Measurements from ENCODE around the gene SCN10A.

Gene SCN10A

GRCh38 chr3:38823186-38823585 is 7.2 kb upstream of the SCN10A start:
- no peak for TF ChIP-seq ZNF274 (IDR thresholded peaks at IDR 0.05; ENCODE audit: low read depth, low read length)
- H3K4me3 ChIP-seq (ENCODE audit: low read length), result no peak overlapping the region

DNA sequence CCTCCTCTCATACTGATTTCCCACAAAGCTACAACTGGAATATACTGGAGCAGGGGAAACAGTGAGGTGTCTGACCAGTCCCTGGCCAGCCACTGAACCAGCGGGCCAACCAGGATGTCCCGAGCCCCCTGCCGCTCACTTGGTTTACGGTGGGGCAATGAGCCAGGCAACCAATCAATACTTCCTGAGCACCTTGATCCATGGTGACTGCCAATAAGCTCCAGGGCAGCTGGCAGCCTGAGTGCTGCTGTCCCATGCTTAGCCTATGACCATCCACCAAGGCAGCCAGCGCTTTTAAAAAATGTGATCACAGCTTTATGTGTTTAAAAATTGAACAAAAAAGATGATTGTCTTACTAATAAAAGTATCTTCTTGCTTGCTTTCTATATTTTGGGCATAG is 4.2 kb downstream of the SCN10A start:
- no peak for TF ChIP-seq ZNF274 (IDR thresholded peaks at IDR 0.05; ENCODE audit: low read depth, low read length)
- H3K4me3 ChIP-seq (ENCODE audit: low read length), result no peak overlapping the region

DNA sequence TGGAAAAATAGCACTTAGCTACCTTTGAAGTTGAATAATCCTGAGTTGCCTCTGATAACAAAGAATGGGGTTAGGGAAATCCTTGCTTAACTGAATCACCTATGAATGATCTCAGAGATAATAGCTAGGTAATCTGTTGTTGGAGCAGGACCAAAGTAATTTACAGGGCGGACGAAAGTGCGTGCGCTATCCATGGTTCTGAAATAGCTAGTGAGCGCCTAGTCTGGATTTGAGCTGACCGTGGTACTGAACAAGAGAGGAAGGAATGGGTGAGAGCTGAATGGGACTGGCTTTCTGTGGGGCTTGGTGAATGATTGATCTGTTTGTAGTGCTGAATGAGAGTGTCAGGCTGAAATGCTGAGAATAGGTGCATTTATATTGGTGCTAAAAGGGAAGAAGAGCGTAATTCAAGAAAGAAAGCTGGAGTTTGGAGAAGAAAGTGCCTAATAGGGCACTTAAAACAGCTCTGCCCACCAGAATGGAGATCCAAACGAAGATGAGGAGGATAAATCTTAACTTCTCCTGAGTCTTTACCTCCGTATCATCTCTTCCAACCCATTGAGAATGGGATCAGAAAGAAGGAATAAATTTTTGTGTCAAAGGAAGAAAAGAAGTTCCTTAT is 10.1 kb downstream of the SCN10A start:
- no peak overlapping the region for H3K4me3 ChIP-seq (ENCODE audit: low read length)
- TF ChIP-seq ZNF274 (IDR thresholded peaks at IDR 0.05; ENCODE audit: low read depth, low read length), result no peak

GRCh38 chr3:38805004-38805403 is 11.0 kb downstream of the SCN10A start:
- no peak for TF ChIP-seq ZNF274 (IDR thresholded peaks at IDR 0.05; ENCODE audit: low read depth, low read length)
- no peak overlapping the region for H3K4me3 ChIP-seq (ENCODE audit: low read length)

GRCh38 chr3:38800511-38800910 is 15.5 kb downstream of the SCN10A start:
- TF ChIP-seq ZNF274 (IDR thresholded peaks at IDR 0.05; ENCODE audit: low read depth, low read length), result no peak
- H3K4me3 ChIP-seq (ENCODE audit: low read length), result no peak overlapping the region

- H3K4me3 ChIP-seq (ENCODE audit: low read length), result no peak overlapping the region
- TF ChIP-seq ZNF274 (IDR thresholded peaks at IDR 0.05; ENCODE audit: low read depth, low read length), result no peak
Observed at GRCh38 chr3:38793721-38794120, 22.3 kb downstream of the SCN10A start.

- no peak for TF ChIP-seq ZNF274 (IDR thresholded peaks at IDR 0.05; ENCODE audit: low read depth, low read length)
- H3K4me3 ChIP-seq (ENCODE audit: low read length), result no peak overlapping the region
Observed at GRCh38 chr3:38792983-38793382, 23.0 kb downstream of the SCN10A start.

- no peak overlapping the region for H3K4me3 ChIP-seq (ENCODE audit: low read length)
- no peak for TF ChIP-seq ZNF274 (IDR thresholded peaks at IDR 0.05; ENCODE audit: low read depth, low read length)
Observed at GRCh38 chr3:38782148-38782547, 33.9 kb downstream of the SCN10A start.

DNA sequence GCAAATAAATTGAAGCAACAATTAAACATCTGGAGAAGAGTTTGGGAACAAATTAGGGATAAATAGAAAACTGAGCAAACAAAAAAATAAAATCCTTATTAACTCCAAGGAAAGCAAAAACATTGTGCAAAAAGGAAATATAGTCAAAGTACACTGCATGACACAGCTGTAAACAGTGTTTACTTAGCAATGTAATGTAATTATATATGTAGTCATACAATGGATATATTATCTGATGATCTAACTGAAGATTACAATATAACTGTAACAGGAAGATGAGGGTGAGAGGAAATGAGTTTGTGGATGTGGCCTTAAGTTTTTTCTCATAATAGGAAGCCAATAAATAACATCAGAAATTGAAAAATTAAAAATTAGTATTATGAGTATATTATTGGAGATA is 42.5 kb downstream of the SCN10A start:
- TF ChIP-seq ZNF274 (IDR thresholded peaks at IDR 0.05; ENCODE audit: low read depth, low read length), result no peak
- H3K4me3 ChIP-seq (ENCODE audit: low read length), result no peak overlapping the region

DNA sequence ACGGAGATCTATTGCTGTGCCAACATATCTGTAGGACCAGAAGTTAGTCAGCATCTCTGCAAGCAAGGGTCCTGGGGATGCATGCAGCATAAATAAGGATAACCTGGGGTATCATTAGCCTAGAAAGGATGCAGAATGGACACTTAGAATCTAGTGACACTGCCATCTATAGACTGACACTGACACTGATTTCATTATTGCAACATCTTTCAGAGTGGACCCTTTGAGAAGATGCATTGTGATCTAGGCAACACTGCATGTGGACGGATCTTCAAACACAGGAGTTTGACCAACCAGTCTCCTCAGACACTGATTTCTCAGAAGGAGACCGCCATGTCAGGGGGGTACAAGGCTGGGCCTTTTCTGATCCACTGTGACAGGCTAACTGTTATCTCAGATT is 52.4 kb downstream of the SCN10A start:
- TF ChIP-seq ZNF274 (IDR thresholded peaks at IDR 0.05; ENCODE audit: low read depth, low read length), result no peak
- no peak overlapping the region for H3K4me3 ChIP-seq (ENCODE audit: low read length)

- no peak for TF ChIP-seq ZNF274 (IDR thresholded peaks at IDR 0.05; ENCODE audit: low read depth, low read length)
- no peak overlapping the region for H3K4me3 ChIP-seq (ENCODE audit: low read length)
Observed at GRCh38 chr3:38758557-38758956, 57.5 kb downstream of the SCN10A start.

- TF ChIP-seq ZNF274 (IDR thresholded peaks at IDR 0.05; ENCODE audit: low read depth, low read length), result no peak
Observed at GRCh38 chr3:38757721-38758120, 58.3 kb downstream of the SCN10A start.

DNA sequence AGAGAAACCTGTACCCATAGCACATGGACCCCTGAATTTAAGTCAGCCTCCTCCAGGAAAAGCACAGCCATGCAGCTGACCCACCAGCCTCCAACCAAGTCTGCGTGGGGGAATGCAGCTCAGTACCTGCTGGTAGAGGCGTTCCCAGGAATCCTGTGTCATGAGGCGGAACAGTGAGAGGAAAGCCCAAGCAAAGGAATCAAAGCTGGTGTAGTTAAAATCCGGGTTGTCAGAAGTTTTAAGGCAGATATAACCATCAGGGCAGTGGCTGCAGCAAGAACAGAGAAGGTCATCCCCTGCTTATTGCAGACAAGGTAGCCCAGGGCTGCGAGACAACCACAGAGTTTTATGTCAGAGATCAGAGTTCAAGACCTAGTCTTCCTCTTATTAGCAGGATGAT is 59.1 kb downstream of the SCN10A start:
- TF ChIP-seq ZNF274 (IDR thresholded peaks at IDR 0.05; ENCODE audit: low read depth, low read length), result no peak
- H3K4me3 ChIP-seq (ENCODE audit: low read length), result no peak overlapping the region

More at GRCh38 chr3:38757721-38758120, 58.3 kb downstream of the SCN10A start:
- H3K4me3 ChIP-seq (ENCODE audit: low read length), result no peak overlapping the region

- no peak overlapping the region for H3K4me3 ChIP-seq (ENCODE audit: low read length)
- TF ChIP-seq ZNF274 (IDR thresholded peaks at IDR 0.05; ENCODE audit: low read depth, low read length), result no peak
Observed at GRCh38 chr3:38755130-38755529, 60.9 kb downstream of the SCN10A start.

DNA sequence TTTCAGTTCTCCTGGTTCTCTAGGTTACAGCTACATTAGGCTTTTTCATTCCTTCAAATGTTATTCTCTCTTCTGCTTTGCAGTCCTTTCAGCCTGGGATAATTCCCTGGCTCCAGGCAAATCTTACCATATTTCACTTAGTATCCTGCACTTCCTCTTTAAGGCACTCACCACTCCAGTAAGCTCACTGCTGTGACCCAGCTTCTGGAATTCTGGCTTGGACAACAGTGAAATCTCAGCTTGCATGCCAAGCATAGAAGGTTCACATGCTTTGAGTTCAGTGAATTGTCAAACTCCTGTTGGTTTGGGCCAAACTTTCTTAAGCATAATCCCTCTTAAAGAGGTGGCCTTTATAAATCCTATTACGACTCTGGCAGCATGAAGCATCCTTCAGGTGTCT is 69.4 kb downstream of the SCN10A start:
- TF ChIP-seq ZNF274 (IDR thresholded peaks at IDR 0.05; ENCODE audit: low read depth, low read length), result no peak
- H3K4me3 ChIP-seq (ENCODE audit: low read length), result no peak overlapping the region

DNA sequence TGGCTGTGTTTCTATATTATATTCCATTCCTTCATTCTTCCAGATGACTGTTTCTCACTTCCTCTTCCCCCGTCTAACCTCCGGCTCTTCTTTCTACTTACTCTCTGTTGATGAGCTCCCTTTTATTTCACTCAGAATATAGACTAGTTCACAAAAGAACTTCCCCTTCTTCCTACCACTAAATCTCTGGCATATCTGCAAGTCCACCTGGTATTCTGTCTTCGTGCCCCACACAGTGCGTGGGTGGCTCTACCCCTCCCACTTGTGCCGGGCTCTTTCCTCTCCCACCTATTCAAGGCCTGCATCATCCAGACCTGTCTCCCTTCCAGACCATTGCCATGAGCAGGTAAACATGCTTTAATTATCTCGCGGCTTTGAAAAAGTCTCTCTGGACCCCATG is 73.0 kb downstream of the SCN10A start:
- no peak overlapping the region for H3K4me3 ChIP-seq (ENCODE audit: low read length)
- no peak for TF ChIP-seq ZNF274 (IDR thresholded peaks at IDR 0.05; ENCODE audit: low read depth, low read length)

Data from GM08714 (cell line).